Stimulated activated CD8-positive, alpha-beta memory T cell treated with anti-CD3 and anti-CD28 coated beads, Interleukin-15, amount 100 ng/mL, for 4 hours (primary cell): Measurements from ENCODE around the gene CLASP1.
A peak's percentile ranks its signal among the peaks of the same experiment; 100 is the strongest.
"Not testable (repeated sequence)": the region's sequence is repeated elsewhere in the genome, so short reads cannot be mapped to it uniquely, and the experiment has no call there.

Source experiments
- DNase-seq, 2 donors: peaks; one replicate each; pipeline ENCODE4 v3.0.0-alpha.2; 2020; ENCODE audit warnings: low read depth in 2 of 2

The CLASP1 gene

DNA sequence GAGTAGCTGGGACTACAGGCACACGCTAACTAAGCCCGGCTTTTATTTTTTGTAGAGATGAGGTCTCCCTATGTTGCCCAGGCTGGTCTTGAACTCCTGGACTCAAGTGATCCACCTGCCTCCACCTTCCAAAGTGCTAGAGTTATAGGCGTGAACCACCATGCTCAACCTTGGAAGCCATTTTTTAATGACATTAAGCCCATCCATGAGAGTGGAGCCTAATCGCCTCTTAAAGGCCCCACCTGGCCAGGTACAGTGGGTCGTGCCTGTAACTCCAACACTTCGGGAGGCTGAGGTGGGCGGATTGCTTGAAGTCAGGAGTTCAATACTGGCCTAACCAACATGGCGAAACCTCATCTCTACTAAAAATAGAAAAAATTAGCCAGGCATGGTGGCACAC, 322.6 kb downstream of the CLASP1 start:
- no peak for DNase-seq

DNA sequence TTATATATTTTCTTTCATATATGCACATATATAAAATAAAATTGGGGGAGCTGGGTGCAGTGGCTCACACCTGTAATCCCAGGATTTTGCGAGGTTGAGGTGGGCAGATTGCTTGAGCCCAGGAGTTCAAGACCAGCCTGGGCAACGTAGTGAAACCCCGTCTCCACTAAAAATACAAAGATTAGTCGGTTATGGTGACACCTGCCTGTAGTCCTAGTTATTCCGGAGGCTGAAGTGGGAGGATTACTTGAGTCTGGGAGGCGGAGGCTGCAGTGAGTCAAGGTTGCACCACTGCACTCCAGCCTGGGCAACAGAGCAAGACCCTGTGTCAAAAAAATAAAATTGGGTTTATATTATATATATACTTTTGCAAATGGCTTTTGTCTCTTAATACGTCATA, 324.7 kb downstream of the CLASP1 start:
- no peak for DNase-seq

DNA sequence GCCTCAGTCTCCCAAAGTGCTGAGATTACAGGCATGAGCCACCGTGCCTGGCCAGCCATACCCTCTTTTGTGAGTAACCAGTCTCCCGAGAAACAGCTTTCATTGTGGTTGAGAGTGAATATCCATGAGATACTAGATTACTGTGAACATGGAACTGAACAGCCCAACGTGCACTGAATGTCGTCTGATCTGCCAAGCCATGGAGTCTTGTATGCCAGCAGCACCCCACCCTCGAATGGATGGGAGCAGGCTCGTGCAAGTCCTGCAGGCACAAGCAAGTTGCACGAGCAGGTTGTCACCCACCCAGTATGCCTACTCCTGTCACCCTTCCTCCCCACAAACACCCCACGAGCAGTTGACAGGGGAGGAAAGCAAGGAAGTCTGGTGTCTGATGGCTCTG, 327.8 kb downstream of the CLASP1 start:
- no peak for DNase-seq

DNA sequence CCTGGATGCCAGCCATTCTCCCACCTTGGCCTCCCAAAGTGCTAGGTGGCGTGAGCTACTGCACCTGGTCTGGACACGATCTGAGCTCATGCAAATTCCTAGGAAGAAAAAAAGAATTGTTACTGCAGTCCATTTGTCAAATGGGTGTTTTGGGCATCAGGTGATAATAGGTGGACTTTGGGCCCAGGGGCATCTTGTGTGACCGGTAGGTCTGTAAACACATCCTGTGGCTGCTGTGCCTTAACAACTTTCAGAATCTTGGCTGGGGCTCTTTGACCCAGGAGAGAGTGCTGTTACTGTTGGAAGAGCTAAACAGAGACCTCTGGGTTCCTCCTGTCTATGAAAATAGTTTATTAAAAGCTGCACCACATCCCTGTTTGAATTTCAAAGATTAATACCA, 329.3 kb downstream of the CLASP1 start:
- DNase-seq = no peak

DNA sequence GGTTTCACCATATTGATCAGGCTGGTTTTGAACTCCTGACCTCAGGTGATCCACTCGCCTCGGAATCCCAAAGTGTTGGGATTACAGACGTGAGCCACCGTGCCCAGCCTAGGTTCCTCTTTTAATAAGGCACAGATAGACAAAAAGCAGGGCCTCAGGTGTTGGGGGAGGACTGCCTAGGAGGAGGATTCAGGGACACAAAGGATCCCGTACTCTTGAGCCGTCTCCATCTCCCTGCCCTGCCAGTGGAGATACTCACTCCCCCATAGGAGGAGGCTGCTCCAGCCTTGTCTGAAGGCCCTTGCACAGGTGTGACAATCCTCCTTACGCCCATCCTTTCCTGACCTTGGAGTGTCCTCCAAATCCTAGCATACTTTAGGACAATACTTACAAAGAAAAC, 332.3 kb downstream of the CLASP1 start:
- DNase-seq = no peak

DNA sequence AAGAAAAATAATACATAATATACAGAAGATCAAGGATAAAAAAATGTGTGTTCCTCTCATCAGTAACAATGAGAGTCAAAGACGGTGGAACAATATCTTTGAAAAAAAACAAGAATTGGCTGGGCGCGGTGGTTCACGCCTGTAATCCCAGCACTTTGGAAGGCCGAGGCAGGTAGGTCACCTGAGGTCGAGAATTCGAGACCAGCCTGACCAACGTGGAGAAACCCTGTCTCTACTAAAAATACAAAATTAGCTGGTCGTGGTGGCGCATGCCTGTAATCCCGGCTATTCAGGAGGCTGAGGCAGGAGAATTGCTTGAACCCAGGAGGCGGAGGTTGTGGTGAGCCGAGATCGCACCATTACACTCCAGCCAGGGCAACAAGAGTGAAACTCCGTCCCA, 335.6 kb downstream of the CLASP1 start:
- not testable (repeated sequence) for DNase-seq

DNA sequence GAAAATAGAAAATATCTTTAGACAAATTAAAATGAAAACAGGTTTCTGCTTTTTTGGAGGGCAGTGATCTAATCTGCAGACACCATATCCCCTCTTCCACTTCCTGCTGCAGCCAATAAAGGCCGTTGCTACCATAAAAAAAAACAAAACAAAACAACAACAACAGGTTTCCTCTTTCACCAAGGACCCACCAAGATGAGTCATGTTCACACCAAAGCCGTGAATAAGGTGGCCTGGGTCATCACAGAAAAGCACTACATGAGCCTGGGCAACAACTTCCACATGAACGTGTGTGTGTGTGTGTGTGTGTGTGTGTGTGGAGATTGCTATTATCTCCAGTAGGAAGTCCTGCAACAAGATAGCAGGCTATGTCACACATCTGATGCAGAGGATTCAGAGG, 339.5 kb downstream of the CLASP1 start:
- peak in 1 of 2 donors; percentile 1 for DNase-seq

DNA sequence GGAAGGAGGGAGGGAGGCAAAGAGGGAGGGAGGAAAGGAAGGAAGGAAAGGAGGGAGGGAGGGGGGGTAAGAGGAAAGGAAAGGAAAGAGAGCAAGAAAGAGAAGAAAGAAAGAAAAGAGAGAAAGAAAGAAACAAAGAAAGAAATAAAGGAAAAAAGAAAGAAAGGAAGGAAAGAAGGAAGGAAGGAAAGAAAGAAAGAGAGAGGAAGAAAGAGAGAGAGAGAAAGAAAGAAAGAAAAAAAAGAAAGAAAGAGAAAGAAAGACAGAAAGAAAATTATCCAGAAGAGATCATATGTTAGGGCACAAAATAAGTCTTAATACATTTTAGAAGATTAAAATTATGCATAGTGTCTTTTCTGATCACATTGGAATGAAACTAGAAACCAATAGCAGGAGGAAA, 339.9 kb downstream of the CLASP1 start:
- no peak for DNase-seq

DNA sequence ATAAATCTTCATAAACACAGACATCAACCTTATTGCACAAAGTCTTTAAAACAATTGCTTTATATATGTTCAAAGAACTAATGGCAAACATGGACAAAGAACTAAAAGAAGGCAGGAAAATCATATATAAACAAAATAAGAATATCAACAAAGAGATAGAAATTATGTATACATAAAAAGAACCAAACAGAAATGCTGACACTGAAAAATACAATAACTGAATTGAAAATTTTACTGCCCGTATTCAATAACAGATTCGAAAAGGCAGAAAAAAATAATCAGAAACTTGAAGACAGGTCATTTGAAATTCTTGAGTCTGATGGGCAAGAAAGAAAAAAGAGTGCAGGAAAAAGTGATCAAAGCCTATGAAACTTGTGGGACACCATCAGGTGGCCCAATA, 342.2 kb downstream of the CLASP1 start:
- no peak for DNase-seq

DNA sequence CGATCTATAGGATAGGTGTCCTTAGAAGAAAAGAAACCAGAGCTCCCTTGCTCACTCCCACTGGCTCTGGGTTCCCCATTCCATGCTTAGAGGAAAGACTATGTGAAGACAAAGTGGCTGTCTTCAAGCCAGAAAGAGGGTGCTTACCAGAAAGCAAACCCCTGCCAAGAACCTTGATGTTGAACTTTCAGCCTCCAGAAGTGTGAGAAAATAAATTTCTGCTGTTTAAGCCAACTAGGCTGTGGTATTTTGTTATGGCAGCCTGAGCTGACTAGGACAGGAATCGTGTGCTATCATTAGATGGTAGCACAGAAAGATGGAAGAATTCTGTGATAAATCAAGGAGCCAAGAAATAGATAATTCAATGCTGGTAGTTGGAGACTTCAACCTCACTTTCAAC, 344.3 kb downstream of the CLASP1 start:
- DNase-seq = no peak

DNA sequence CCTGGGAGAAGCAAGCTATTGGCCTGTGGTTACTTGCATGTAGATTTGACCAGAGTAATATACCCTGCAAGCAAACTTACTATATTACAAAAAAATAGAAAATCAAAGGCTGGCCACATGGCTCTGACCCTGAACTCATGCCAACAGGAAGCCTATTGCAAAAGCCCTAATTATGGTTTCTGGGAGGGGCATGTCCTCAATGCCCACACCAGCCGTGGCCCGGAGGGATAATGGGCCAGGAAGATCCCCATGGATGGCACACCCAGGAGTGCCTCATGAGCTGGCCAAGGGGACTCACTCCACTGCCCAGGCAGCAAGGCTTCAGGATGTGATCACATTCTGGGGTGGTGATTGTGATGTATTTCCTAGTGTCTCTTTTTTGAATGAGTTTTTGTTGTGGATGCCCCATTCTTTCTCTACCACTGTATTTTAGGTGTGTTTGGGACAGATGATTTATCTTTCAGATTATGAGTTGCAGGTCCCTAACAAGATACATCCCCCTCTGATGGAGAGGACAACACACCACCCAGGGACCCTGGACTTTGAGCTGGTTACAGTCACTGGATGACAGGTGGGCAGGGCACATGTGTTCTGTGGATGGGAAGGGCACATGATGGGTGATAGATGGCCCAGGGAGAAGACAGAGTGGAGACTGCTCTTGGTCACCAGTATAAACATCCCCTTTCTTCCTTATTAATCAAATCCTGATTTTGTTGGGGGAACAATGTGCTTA, 345.6 kb downstream of the CLASP1 start:
- no peak for DNase-seq

DNA sequence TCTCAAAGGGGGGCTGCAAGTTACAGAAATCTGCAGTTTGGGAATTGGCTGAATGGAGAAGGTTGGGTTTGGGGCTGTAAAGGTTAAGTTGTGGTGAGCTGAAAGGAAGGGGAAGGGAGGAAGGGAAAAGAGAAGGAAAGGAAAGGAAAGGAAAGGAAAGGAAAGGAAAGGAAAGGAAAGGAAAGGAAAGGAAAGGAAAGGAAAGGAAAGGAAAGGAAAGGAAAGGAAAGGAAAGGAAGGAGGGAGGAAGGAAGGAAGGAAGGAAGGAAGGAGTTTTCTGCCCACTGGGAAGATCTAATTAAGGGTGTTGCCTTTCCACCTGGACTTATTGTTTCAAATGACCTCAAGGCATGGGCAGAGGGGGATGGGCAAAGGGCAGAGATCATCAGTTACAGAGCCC, 348.1 kb downstream of the CLASP1 start:
- not testable (repeated sequence) for DNase-seq

DNA sequence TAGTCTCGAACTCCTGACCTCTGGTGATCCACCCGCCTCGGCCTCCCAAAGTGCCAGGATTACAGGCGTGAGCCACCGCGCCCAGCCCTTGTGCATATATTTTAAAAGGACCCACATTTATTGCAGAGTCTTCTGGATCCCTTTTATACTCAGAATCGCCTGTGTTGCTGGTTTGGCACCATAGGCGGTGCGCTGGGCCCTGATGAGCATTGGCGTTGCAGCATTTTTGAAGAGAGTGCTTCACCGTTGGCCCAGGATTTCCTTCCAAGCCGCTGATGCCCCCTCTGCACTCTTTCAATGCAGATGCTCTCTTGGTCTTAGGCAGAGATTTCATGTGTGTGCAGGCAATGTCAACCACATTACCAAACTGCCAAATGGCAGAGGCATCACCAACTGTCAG, 350.8 kb downstream of the CLASP1 start:
- no peak for DNase-seq

DNA sequence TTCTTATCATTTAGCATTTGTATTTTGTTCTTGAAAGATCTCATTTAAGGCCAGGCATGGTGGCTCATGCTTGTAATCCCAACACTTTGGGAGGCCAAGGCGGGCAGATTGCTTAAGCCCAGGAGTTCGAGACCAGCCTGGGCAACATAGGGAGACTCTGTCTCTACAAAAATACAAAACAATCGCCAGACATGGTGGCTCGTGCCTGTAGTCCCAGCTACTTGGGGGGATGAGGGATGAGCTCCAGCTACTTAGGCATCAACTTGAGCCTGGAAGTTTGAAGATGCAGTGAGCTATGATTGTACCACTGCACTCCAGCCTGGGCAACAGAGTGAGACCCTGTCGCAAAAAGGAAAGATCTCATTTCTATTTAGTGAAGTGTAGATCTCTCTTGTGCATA, 351.4 kb downstream of the CLASP1 start:
- DNase-seq = not testable (repeated sequence)

DNA sequence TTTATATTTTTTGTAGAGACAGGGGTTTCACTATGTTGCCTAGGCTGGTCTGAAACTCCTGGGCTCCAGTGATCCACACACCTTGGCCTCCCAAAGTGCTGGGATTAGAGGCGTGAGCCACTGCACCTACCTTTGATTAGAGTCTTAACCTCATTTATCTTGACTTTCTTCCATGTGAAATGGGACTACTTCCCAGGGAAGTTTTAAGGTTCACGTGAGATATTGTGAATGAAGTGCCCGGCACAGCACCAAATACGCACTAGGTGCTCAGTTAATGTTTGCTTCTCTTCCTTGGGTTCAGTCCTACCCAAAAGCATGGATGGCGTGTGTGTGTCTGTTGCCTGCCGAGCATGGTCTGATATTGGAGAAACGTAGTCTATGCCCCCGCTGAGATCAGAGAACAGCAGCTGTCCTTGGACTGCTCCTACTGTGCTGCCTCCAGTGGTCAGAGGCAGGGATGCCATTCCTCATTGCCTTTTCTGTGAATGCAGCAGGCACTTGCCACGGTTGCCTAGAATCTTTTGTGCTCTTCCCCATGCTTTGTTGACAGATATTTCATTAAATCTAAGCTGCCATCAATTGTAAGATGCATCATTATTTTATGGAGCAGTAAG, 351.9 kb downstream of the CLASP1 start:
- no peak for DNase-seq

DNA sequence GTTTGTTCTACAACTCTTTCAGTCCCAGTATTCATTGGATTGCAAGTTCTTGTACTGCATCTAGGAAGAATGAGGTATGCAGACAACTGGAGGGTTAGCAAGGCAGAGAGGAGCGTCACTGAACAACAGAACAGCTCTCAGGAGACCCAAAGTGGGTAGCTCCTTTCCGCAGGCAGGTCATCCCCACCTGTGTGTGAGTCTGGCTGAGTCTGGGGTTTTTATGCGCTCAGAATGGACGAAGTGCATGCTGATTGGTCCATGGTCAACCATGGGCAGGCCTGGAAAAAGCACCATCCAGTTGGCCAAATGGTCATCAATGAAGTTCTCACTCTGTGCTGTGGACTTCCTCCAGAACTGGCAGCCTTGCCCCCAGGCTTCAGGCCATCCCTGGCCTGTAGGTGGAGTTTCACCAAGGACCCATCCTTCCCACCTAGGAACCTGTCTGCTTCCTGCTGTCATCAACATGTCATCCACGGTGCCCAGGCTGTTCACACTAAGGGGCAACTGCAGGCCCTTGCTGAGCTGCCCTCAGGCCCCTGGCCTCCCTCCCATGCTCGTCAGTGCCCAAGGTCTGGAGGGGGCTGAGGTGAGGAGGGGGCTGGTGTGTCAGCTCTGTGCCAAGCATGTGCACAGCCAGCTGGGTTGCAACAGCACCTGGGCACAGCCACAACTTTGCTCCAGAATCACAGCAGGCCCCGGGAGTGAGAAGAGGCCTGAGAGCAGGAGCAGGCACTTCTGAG, 353.2 kb downstream of the CLASP1 start:
- DNase-seq = no peak

DNA sequence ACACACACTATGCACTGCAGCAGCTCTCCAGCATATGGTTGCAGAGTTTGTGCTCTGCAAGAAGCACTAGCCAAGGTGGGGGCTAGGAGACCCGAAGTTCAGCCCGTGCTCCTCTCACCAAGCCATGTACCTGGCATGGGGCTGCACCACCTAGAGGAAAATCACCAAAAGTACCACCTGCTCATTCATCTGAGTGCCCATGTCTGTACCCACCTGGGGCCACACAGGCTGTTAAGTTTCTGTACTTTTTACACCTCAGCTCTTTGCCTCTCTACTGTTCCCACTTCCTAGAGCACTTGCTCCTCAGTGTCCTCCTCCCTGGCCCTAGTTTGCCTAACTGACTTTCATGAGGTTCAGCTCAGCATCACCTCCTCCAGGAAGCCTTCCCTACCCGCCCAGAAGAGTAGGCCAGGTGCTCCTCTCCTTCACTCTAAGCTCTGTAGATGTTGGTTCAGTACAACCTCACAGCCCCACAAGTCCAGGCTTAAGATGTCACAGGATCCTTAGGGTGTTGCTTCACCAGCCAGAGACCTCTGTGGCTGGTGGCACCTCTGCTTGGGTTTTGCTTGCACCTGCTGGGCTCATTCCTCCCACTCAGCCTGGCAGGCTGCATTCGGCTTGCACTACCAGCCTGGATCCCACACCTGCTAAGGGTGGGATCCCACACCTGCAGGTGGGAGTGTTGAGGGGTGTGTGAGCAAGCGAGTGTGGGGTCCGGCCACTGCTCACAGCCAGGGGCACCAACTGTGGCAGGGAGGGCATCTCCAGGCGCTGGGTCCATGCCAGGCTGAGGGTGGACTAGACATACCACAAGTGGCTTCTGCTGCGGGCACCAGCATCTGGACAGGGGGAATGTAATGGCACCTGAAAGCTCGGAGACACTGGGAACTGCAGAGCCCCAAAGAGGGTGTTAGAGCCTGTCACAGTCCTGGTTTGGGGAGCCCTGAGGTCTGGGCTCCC, 354.1 kb downstream of the CLASP1 start:
- no peak for DNase-seq

DNA sequence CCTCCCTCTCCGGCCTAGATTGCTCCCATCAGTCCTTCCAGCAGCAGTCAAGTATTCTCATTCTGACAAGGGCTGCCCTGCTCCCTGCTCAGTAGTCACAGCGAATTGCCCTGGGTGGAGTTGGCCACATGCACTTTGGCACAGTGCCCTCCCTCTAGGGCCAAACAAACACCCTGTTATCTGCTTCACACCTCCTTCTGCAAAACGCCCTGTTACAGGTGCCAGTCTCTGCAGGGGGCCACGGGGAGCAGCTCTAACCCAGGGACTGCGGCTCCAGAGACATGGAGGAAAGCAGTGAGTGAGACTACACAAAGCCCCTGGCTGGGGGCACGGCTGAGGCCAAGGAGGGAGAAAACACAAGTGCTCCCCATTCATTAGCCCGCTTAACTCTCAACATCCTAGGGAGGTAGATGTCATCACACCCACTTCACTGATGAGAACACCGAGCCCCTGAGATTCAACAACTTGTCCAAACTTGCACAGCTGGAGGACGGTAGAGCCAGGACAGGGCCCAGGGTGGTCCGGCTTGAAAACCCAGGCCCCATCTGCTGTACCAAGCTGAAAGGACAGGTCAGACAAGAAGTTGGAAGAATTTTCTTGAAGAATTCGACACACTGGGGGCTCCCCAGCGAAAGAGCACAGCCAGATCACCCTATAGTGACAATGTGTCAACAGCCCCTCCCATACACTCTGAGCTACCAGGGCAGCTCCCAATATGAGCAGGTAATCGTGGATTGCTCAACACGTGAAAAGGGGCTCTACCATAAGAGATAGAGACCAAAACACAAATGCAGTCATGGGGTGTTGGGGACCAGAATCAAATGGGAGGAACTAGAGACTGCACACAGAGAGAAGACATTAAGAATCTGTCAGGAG, 355.6 kb downstream of the CLASP1 start:
- no peak for DNase-seq

DNA sequence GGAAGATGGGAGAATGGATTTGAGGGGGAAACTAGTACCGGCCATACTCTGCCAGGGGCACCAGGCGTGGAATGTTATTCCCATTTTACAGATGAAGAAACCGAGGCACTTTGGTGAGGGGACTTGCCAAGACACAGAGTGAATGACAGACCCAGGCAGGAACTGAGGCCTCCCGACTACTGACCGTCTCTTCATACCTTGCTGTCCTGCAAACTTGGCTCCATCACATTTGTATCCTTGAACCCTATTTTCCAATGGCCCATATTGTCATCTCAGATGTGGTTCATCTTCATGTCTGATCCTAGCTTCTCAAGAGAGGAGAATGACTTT, 358.0 kb downstream of the CLASP1 start:
- no peak for DNase-seq

DNA sequence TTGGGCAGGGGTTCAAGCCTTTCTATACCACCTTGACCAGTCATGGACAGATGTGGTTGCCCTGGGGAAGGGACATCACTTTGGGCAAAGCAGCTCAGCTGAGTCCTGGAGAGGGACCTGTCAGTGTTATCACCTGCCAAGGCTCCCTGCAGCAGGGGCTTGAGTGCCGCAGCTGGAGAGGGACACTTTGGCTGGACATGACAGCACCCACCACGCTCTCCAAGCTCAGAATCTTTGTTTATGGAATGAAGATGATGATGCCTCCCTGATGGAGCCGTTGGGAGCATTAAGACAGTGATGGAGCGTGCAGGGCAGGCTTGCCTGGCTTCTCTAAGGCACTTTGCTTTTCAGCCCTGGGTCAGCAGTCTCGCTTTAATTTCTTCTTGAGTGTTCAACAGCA, 360.0 kb downstream of the CLASP1 start:
- no peak for DNase-seq
